Heart right ventricle (tissue), 16 donors: ENCODE results near the gene FOXK2. TPM values are rescaled to one million over a fixed set of nuclear protein-coding genes. Genes with fewer than 3 reads are reported as not detected.

Experiments used
- ATAC-seq, 8 donors: fragments of 200-7000 bp; cut with Tn5 transposase; one replicate each; pipeline ENCODE4 v1.9.1; 2020; ENCODE audit warnings: mild to moderate bottlenecking in 8 of 8, moderate library complexity in 8 of 8, moderate number of reproducible peaks in 1 of 8
- DNase-seq, 2 donors: peaks; one replicate each; pipeline ENCODE4 v3.0.0-alpha.2; 2020
- H3K27ac ChIP-seq, 10 donors: fragments of 200-600 bp; sonication (generic) in 2 of 10; one replicate each; pipeline versions ENCODE4 v1.5.0 to v1.8.0; 2020 to 2022; ENCODE audit warnings: mild to moderate bottlenecking in 3 of 10
- H3K27me3 ChIP-seq, 7 donors: fragments of 200-600 bp; one replicate each; pipeline ENCODE4 v1.8.0; 2021 to 2022; ENCODE audit warnings: mild to moderate bottlenecking in 2 of 7
- H3K36me3 ChIP-seq, 9 donors: fragments of 200-600 bp; sonication (generic) in 1 of 9; one replicate each; pipeline versions ENCODE4 v1.5.0 to v1.8.0; 2020 to 2022; ENCODE audit warnings: mild to moderate bottlenecking in 2 of 9
- H3K4me1 ChIP-seq, 9 donors: fragments of 200-600 bp; sonication (generic) in 1 of 9; one replicate each; pipeline versions ENCODE4 v1.5.0 to v1.8.0; 2020 to 2022; ENCODE audit warnings: mild to moderate bottlenecking in 4 of 9
- H3K4me3 ChIP-seq, 10 donors: fragments of 200-600 bp; sonication (generic) in 2 of 10; one replicate each; pipeline versions ENCODE4 v1.5.0 to v1.8.0; 2020 to 2022; ENCODE audit warnings: mild to moderate bottlenecking in 7 of 10, moderate library complexity in 2 of 10
- H3K9me3 ChIP-seq, 11 donors: fragments of 200-600 bp in 10 of 11; sonication (generic) in 2 of 11; one replicate each; pipeline versions ENCODE4 v1.5.0 to v1.8.0; 2013 to 2022; ENCODE audit warnings: mild to moderate bottlenecking in 2 of 11, control low read depth in 1 of 11, moderate library complexity in 1 of 11
- CTCF ChIP-seq, 9 donors: fragments of 200-600 bp; sonication (generic) in 2 of 9; IDR thresholded peaks; one replicate each; pipeline versions ENCODE4 v1.5.0 to v1.8.0; 2021 to 2022; ENCODE audit warnings: antibody characterized with exemption in 9 of 9, mild to moderate bottlenecking in 5 of 9, moderate library complexity in 1 of 9
- WGBS, 2 donors: extraction: QIAGEN DNeasy Blood & Tissue Kit; methylation state at CpG; one replicate each; pipeline ENCODE4 v1.1.7; 2013; ENCODE audit warnings: inconsistent platforms in 1 of 2; 5-methylcytosine and 5-hydroxymethylcytosine counted together
- intact Hi-C, 10 donors: fragments of 100-400 bp; cut with DNase I; formaldehyde crosslinking; loops; one replicate each; pipeline versions ENCODE4 v1.11.1 to v1.14.2; 2022
- polyA plus RNA-seq, 2 donors: library from polyadenylated mRNA; stranded (reverse); fragments of 200-250 nt; gene quantifications; one replicate each; pipeline ENCODE4 v1.2.3, GENCODE V29; 2013
- total RNA-seq, 10 donors: library from RNA; stranded (reverse); fragmentation: NEBNext Ultra II Directional in 3 of 10; extraction: Animal tissue kit (Norgen Biotek cat#: 25700) in 3 of 10; gene quantifications; one replicate each; pipeline versions ENCODE4 v1.2.1 to v1.2.4, GENCODE V29; 2021 to 2023
- donor health status: Arrhythmogenic right ventricular cardiomyopathy.
- donor health status: ischemic (EF 13 %, LVEDD 7.1; RV severe dilation, severe dysfunction).
- donor health status: healthy with polysubstance abuse.
- donor health status: DM: no; HTN: yes; CAD: no.
- donor health status: DM: no; HTN: no; CAD: no.
- donor health status: ischemic (EF 25% LVEDD 6.9; RV normal size, moderate dysfunction).
- donor health status: ischemic (EF 25% LVEDD 5.7; RV mildly dilated, moderate dysfunction).
- donor health status: healthy.
- donor health status: DM: yes; HTN: yes; CAD: no.
- donor health status: Ischemic cardiomyopathy.
- donor health status: ischemic (EF 35%, LVEDD 5.7; RV mildly dilated, moderate dysfunction).
- donor health status: nonischemic (EF 11% LVEDD 7.7; RV severe dilation, severe dysfunction).
- donor health status: DM: yes; HTN: yes; CAD: no.
- donor health status: PGD.
- donor health status: ischemic (EF 29% LVEDD 5.4; RV normal size, mild dysfunction).
- donor health status: nonischemic (EF 23%, LVEDD 6.1; RV moderate dilation, normal function).

FOXK2 gene
- total and polyA plus RNA-seq, 12 donors, result 16.5 to 66.6 (median 30.6) TPM

- ATAC-seq, result no peak
- H3K9me3 ChIP-seq, result no peaks in the 10 kb centered on the region
- 81 to 82% methylated on average over 30 of the region's 30 CpGs for WGBS, 2 donors
- H3K36me3 ChIP-seq, result peaks cover 0 to 41% (median 5%) of the 10 kb centered on the region in 9 donors
- DNase-seq, result no peak
- H3K4me3 ChIP-seq, result no peak overlapping the region
- intact Hi-C loops, result loop anchor here in 3 of 10 donors (10.0 kb wide), 2 partner anchors 51 to 101 kb away; partner anchors contain the start of gene TBCD (in 1 of the 3)
- H3K27me3 ChIP-seq, result no peaks in the 10 kb centered on the region
- H3K27ac ChIP-seq, result peak overlapping the region in 8 of 10 donors; percentile 47 to 83 (median 70)
- peaks cover 0 to 21% (median 11%) of the 10 kb centered on the region in 9 donors for H3K4me1 ChIP-seq
- no peak for TF ChIP-seq CTCF (IDR thresholded peaks at IDR 0.05)
These were observed 134.4 kb downstream of the FOXK2 start for GRCh38 chr17:82653651-82654528.

Other genes starting within 250 kb of the FOXK2 start
- gene CSNK1D, start 246.0 kb upstream of the FOXK2 start, total RNA-seq, result 10 to 100 TPM; 56.8 to 72.7 (median 67.8) TPM
- 10 to 100 TPM; 54.4 to 58.1 TPM for gene CSNK1D, start 246.0 kb upstream of the FOXK2 start, polyA plus RNA-seq
- gene CD7, start 202.1 kb upstream of the FOXK2 start, total RNA-seq, result 1 to 10 TPM in 2 of 10 donors, under 1 TPM in 7, not detected in 1; 0.15 to 6.0 (median 0.36) TPM
- gene CD7, start 202.1 kb upstream of the FOXK2 start, polyA plus RNA-seq, result under 1 TPM; 0.66 to 0.81 TPM
- 10 to 100 TPM in 1 of 10 donors, 1 to 10 TPM in 9; 1.7 to 29.9 (median 3.9) TPM for gene SECTM1, start 186.0 kb upstream of the FOXK2 start, total RNA-seq
- 1 to 10 TPM; 2.7 to 3.2 TPM for gene SECTM1, start 186.0 kb upstream of the FOXK2 start, polyA plus RNA-seq
- not detected for gene TEX19, start 160.5 kb upstream of the FOXK2 start, total RNA-seq
- gene TEX19, start 160.5 kb upstream of the FOXK2 start, polyA plus RNA-seq, result not detected
- gene UTS2R, start 148.0 kb upstream of the FOXK2 start, total RNA-seq, result 1 to 10 TPM in 7 of 10 donors, under 1 TPM in 3; 0.42 to 5.9 (median 1.4) TPM
- gene UTS2R, start 148.0 kb upstream of the FOXK2 start, polyA plus RNA-seq, result under 1 TPM in 1 of 2 donors, not detected in 1; 0.04 TPM
- 10 to 100 TPM in 8 of 10 donors, 1 to 10 TPM in 2; 9.4 to 22.2 (median 12.8) TPM for gene HEXD, start 101.4 kb upstream of the FOXK2 start, total RNA-seq
- 10 to 100 TPM; 14.1 to 53.3 TPM for gene HEXD, start 101.4 kb upstream of the FOXK2 start, polyA plus RNA-seq
- 10 to 100 TPM; 23.3 to 39.4 (median 31.1) TPM for gene OGFOD3, start 101.1 kb upstream of the FOXK2 start, total RNA-seq
- gene OGFOD3, start 101.1 kb upstream of the FOXK2 start, polyA plus RNA-seq, result 10 to 100 TPM; 26.8 to 31.9 TPM
- gene CYBC1, start 69.0 kb upstream of the FOXK2 start, total RNA-seq, result 10 to 100 TPM; 13.4 to 56.6 (median 20.5) TPM
- gene CYBC1, start 69.0 kb upstream of the FOXK2 start, polyA plus RNA-seq, result 10 to 100 TPM; 26.3 to 32.5 TPM
- gene NARF, start 61.0 kb upstream of the FOXK2 start, total RNA-seq, result 10 to 100 TPM; 48.4 to 74.8 (median 60.4) TPM
- gene NARF, start 61.0 kb upstream of the FOXK2 start, polyA plus RNA-seq, result 100 to 1,000 TPM in 1 of 2 donors, 10 to 100 TPM in 1; 68.7 to 179 TPM
- gene WDR45B, start 128.7 kb downstream of the FOXK2 start, total RNA-seq, result 10 to 100 TPM; 33.0 to 45.5 (median 39.7) TPM
- gene WDR45B, start 128.7 kb downstream of the FOXK2 start, polyA plus RNA-seq, result 10 to 100 TPM; 23.3 to 43.8 TPM
- 10 to 100 TPM; 16.9 to 42.4 (median 21.7) TPM for gene RAB40B, start 179.0 kb downstream of the FOXK2 start, total RNA-seq
- 10 to 100 TPM in 1 of 2 donors, 1 to 10 TPM in 1; 8.0 to 16.5 TPM for gene RAB40B, start 179.0 kb downstream of the FOXK2 start, polyA plus RNA-seq
- gene FN3KRP, start 197.0 kb downstream of the FOXK2 start, total RNA-seq, result 10 to 100 TPM; 10.3 to 18.7 (median 14.7) TPM
- gene FN3KRP, start 197.0 kb downstream of the FOXK2 start, polyA plus RNA-seq, result 10 to 100 TPM; 15.4 to 21.5 TPM
- gene FN3K, start 215.9 kb downstream of the FOXK2 start, total RNA-seq, result 100 to 1,000 TPM in 3 of 10 donors, 10 to 100 TPM in 7; 72.4 to 115 (median 92.4) TPM
- 10 to 100 TPM; 48.4 to 93.1 TPM for gene FN3K, start 215.9 kb downstream of the FOXK2 start, polyA plus RNA-seq
- 10 to 100 TPM; 41.3 to 79.0 (median 49.6) TPM for gene TBCD, start 232.3 kb downstream of the FOXK2 start, total RNA-seq
- 100 to 1,000 TPM in 1 of 2 donors, 10 to 100 TPM in 1; 89.8 to 107 TPM for gene TBCD, start 232.3 kb downstream of the FOXK2 start, polyA plus RNA-seq